NK-92 treated with Interleukin-12 subunit alpha and Interleukin-12 subunit beta, amount 100 ng/mL, for 24 hours (cell line): ENCODE data around the gene NABP1.
A peak's percentile ranks its signal among the peaks of the same experiment; 100 is the strongest.

Source experiments
- DNase-seq: peaks from one replicate; lab custom pipeline; 2025; lab: John Stamatoyannopoulos, UW

The NABP1 gene

GRCh38 chr2:191649519-191649918 is 28.4 kb upstream of the NABP1 start:
- no peak for DNase-seq

GRCh38 chr2:191650896-191651773 is 26.8 kb upstream of the NABP1 start:
- DNase-seq, result no peak

- no peak for DNase-seq
Measured at GRCh38 chr2:191653667-191654391, 24.1 kb upstream of the NABP1 start.

DNA sequence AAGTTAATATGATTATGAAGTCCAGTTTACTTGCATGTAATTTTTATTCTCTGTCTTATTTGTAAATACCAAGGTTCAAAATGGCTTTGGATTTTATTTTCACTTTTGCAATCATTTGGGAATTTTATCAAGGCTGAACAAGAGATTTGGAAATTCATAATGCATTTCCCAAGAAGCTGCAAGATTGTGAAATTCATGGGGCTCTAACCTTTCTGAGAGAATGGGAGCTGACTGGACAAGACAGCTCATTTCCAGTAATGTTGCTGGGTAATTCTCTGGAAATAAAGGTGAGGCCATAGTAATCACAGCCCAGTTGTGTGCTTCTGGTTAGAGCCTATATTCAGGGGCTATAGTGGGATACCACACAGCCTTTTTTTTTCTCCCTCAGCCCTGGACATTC is 21.5 kb upstream of the NABP1 start:
- DNase-seq, result no peak

- no peak for DNase-seq
Measured at GRCh38 chr2:191656792-191657191, 21.1 kb upstream of the NABP1 start.

- no peak for DNase-seq
Measured at GRCh38 chr2:191657977-191658376, 20.0 kb upstream of the NABP1 start.

- DNase-seq, result no peak
Measured at GRCh38 chr2:191659198-191659597, 18.7 kb upstream of the NABP1 start.

DNA sequence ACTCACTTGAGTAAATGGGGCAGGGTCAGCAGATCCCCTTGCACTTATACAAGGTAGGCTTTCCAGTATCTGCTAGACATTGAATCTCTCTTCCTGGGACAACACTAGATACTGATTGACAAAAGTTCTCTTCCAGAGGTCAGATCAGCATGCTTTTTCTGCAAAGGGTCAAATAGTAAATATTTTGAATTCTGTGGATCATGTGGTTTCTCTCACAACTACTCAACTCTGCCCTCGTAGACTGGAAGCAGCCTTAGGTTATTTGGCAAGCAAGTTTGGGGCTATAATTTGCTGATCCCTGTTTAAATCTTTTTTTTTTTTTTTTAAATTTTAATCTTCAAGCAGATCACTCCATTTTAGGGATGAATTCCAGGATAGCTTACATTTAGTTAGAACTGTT is 17.4 kb upstream of the NABP1 start:
- DNase-seq, result no peak

DNA sequence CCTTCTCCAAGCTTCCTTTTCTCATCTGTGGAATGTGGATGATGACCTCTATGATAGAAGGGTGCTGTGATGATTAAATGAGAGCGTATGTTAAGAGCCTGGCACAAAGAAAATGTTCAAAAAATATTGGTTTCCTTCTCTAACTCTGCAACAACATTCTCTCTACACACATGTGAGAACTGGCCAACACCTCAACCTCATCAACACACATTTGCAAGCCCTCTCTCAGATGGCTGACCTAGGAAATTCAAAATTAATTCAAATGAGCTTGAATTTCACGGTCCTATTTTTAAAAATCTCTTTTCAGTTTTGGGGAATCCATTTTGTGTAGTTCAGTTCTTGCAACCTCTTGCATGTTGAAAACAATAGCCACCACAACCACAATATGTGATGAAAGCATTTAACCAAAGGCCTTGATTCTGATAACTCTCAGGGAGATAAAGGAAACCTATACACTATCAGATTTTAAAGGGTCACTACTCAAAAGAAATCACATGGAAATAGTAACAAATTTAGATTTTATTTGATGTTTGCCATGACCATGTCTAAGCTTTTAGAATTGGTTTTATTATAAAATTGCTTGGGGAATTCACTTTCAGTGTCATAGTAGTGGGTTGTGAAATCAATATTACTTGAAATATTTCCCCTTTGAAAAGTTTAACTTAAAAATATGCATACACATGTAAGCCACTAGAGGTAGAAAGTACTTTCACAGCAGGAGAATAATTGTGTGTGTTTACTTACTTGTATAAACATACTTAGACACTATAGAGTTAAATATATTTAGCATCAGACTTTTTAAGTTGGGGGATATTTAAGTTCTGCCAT is 16.6 kb upstream of the NABP1 start:
- DNase-seq, result no peak

DNA sequence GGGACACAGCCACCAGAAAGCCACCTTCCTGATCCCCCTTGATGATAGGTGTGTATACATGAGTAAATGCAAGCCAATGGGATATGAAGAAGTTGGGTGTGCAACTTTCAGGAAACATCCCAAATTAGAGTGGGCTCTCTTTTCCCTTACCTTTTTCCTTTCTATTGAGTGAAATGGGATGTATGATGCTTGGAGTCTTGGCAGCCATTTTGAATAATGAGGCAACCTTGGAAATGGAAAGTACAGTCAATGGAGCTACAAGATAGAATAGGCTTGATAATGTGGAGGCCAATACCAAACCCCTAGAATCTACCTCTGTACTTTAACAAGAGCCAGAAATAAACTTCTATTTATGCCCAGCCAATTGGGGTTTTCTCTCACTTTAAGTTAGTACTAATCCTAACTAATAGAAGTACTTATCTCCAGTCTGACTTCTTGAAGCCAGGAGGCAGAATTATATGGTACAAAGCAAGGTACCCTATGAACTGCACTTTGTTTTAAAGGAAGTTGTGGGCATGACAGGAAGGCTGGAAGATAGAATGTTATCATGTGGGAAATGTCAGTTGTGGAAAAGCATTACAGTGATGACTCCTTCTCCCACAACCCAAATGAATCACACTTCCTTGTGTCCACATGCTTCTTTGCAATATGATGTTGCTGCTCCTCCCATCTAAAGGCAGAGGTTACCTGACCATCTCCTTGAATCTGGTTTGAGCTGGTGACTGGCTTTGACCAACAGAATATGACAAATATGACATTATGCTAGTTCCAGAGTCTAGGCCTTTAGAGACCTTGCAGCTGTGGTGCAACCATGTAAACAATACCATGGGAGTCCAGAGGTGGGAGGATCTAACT is 12.9 kb upstream of the NABP1 start:
- DNase-seq, result no peak

DNA sequence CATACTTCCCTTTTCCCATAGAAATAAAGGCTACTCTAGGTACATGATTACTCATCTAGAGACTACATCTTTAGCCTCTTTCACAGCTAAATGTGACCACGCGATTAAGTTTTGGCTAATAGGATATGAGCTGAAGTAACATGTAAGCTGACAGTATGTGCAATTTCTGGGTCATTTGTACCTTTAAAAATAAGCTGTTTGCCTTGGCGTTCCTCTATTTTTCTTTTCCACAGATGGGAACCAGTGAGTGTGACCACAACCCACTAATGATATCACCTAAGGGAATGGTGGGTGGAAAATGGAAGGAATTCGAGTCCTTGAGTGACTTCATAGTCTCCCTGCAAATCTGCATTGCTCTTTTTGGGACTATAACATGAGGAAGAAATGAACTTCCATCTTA is 11.7 kb upstream of the NABP1 start:
- DNase-seq, result no peak

- no peak for DNase-seq
Measured at GRCh38 chr2:191666732-191667131, 11.2 kb upstream of the NABP1 start.

DNA sequence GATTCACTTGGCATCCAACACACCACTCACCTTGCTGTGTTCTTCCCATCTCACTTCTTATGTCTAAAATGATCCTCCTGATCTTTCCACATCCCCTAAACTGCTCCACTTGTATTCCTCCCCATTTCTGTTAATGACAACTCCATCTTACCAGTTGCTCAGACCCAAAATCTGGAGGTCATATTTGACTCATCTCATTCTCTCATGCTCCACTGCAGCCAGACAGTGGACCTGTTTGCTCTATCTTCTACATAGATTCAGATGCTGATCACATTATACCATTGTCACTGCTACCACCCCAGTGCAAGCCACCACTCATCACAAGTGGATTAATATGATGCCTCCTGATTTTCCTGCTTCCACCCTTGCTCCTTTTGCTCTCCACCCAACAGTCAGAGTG is 7.9 kb upstream of the NABP1 start:
- DNase-seq, result no peak

DNA sequence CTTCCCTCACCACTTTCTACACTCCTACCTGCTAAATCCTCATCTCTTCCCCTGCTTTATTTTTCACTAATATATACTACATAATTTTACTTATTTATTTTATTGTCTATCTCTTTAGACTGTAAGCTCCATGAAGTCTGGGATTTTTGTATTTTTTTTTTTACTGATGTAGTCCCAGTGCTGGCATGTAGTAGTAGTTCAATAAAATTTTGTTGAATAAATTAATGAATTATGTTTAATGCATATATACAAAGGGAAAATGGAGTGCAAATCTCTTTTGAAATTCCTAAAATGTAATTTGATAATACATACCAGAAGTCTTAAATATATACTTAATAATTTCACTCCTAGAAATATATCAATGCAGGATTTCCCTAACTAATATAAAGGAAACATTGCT is 7.1 kb upstream of the NABP1 start:
- DNase-seq, result no peak

- DNase-seq, result peak; percentile 50
Measured at GRCh38 chr2:191675807-191676721, 1.9 kb upstream of the NABP1 start.

DNA sequence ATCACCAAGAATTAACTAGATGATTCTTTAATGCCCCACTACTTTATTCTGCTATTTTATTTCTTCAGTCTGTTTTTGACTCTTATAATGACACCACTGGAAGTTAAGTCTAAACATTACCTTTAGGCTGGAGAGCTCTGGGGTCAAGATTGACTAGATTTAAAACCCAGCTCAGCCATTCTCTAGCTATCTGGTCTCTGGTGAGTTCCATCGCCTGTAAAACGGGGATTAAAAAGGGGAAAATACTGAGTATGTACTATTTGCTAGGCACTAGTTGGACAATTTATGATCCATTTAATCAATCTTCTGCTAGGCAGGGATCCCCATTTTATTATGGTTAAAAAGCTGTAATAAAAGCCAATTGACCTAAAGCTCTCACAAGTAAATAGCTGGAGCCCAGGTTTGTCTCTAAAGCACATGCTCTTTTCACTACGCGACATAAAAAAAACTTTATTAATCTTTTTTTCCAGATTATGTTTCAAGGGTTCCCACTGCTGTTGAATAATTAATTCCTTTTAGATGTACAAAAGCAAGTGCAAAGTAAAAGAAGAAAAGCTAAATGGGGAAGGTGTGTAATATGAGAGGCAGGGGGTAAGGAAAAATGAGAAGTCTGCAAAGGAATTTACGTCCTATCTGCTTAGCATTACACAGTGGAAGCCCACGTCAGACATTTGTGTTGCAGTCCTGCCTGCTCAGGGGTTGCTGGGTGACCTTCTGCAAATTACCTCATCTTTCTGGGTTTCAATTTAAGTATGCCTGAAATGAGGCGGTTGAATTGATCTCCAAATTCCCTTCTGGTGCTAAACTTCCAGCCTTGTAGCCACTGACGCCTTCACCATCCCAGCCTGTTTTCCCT is 918 bp upstream of the NABP1 start:
- DNase-seq, result no peak

- DNase-seq, result peak; percentile 81
Measured at GRCh38 chr2:191678437-191679100, 633 bp downstream of the NABP1 start.

- DNase-seq, result no peak
Measured at GRCh38 chr2:191679818-191680600, 2.1 kb downstream of the NABP1 start.
